DMS79 treated with DMSO at 0.1 percent for 48 hours (cell line): Measurements from ENCODE around the gene CHST13.
"Not testable (repeated sequence)": the region's sequence is repeated elsewhere in the genome, so short reads cannot be mapped to it uniquely, and the experiment has no call there.

Source experiments
- DNase-seq: peaks from one replicate; lab custom pipeline; 2025; lab: John Stamatoyannopoulos, UW

The CHST13 gene

DNA sequence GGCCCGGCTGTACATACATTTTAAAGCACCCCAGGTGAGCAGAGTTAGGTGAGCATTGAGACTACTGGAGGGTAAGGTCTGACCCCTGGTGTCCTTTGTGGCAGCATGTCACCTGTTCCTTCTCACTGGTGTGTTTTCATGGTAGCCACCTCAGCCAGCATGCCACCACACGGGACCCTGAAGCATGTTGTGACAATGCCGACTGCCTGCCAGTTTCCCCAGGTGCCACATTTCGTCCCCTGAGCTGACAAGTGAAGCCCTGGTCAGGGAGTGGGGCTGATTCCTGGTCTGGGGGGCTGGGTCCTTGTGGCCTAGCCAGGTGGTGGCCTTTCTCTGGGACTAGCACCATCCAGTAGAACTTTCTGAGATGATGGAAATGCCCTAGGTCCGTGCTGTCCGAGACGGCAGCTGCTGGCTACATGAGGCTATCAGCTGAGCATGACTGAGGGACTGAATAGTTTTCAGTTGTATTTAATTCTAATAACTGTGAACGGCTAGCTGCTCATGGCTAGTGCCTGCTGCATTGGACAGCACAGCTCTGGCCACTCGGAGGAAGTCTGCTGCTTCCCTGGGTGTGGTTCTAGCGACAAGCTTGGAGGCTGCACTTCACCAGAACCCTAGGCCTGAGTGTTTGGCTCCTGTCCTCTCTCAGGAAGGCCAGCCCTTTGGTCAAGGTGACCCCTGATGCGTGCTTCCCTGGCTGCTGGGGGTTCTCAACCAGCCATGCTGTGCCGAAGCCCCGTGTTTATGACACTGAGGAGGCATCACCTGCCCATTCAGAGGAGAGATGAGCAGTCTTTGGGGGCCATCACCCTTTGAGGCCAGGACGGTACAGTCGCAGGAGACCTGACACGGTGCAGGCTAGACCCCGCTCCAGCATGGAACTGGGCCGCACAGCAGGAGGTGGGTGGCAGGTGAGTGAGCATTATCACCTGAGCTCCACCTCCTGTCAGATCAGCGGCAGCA is 30.9 kb downstream of the CHST13 start:
- DNase-seq: no peak

DNA sequence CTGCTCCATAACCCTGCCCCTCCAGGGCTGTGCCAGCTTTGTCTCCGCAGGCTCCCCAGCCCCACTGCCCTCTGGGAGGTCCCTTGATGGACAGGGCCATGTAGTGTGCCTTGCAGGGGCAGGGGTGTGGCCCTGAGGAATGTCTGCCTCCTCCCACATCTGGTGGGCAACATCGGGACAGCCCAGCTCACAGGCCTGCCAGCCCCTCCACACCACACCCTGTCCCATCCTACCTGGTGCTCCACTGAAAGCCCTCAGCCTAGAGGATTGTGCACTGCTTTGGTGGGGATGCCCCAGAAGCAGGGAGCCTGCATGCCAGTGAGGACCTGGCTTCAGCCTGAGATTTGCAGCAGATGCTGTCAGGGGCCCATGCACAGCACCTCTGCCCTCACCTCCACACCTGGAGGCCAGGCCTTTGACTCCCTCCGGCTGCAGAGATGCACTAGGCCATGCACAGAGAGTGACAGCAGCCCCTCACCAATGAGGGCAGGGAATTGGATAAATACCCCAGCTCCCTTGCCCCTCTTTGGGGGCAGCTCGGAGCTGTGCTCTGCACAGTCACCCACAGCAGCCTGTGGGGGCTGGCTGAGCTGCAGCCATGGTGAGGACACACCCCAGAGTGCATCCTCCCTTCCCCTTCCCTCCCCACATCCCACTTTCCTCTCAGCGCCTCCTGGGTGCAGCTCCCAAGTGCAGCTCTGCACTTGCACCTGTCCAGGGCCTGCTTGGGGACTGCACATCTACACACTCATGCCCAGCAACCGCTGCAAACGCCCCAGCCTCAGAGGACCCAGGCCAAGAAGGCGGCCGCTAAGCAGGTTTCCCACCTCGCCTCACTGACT is 32.1 kb downstream of the CHST13 start:
- DNase-seq: no peak

DNA sequence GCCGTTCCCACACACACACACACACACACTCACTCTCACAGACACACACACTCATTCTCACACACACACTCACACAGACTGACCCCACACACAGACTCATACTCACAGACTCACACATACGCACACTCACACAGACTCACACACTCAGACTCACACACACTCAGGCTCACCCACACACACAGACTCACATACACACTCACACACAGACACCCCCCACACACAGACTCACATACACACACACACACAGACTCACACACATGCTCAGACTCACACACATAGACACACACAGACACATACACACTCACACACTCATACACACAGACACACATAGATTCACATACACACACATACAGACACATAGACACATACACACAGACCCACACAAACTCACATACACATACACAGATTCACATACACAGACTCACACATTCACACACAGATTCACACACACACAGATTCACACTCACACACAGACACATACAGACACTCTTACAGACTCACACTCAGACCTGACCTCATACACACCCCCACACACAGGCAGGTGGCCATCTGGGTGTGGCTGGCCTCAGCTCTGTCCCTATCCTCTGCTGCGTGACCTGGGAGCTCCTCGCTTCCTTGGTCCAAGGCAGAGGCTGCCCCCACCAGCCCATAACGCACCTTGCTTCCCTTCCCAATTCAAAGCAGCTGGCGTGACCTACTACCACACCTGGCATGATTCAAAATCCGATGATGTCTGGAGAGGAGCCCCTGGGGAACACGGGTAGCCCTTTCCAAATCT is 32.9 kb downstream of the CHST13 start:
- DNase-seq: no peak

DNA sequence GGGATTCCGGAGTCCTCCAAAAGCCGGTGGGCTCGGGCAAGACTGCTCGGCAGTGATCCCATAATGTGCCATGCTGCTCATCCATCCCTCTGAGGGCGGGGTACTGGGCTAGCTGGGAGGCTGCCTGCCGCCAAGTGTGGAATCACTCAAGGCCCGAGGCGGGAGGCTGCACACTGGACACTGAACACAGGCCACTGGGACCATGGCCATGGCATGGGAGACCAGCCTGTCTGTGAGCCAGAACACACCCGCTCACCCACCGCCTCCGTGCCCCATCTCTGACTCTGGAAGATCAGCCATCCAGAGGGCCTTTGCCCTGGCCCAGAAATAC is 33.4 kb downstream of the CHST13 start:
- no peak for DNase-seq

DNA sequence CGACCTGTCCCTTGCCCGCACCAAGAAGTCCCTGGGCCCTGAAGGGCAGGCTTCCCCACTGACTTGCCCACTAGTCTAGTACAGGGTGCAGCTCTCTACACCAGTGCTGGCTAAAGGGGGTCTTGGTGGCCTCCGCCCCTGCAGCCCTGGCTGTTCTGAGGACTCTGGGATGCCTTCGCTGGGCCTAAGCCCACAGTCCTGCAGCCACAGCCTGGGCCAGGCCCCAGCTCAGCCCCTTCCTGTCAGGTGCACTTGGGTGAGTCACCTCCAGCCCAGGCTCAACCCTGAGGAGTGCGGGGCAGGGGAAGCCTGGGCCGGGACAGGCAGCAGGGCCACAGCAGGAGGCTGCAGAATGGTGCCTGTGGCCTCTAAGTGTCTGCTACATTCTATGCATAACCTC is 33.8 kb downstream of the CHST13 start:
- no peak for DNase-seq

DNA sequence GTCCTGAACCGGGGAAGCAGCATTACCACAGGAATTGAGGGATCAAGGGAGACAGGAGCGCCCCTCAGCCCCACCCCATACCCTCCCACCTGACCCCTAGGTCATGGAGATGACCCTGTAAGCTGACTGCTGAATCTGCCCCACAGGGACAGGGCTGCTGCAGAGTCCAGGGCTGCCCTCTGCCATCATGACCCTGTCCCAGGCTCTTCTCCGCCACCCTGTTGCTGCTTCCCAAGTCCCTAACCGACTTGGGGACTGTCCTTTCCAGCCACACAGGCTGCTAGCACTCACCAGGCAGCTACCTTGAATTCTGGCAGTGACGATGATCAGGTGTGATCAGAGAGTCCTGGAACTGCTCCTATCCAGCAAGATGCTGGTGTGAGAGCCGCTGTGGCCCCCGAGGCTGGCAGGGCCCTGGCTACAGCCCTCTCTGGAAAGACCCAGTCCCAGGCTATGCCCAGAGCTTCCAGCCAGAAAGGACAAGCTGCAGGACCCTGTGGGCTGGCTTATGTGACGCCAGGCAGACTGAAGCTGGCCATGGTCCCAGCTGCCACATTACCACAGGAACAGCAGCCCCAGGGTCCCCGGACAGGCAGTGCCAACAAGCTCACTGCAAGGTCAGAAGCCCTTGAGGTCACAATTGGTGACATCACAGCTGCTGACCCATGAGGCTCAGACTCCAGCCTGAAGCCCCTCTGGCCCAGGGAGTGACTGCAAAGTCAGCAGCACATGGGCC is 34.5 kb downstream of the CHST13 start, which contains the start of gene C3orf22:
C3orf22 (minus strand) TSS at position 597 of the 736 bp plus-strand sequence. CDS start 5,542 bp downstream, outside the sequence.
- no peak for DNase-seq

DNA sequence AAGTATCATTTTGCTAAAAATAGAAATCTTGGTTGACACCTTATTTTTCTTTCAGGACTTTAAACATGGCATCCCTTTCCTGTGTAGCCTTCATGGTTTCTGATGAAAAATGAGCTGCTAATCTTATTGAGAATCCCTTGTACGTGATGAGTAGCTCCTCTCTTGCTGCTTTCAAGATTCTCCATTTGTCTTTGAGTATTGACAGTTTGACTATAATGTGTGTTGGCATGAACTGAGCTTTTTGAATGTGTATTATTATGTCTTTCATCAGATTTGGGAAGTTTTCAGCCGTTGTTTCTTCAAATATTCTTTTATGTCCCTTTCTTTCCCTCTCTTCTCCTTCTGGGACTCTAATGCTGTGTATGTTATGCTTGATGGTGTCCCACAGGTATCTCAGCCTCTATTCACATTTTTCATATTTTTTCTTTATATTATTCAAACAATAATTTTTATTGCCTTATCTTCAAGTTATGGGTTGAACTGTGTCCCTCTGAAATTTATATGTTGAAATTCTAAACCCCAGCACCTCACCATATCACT is 38.9 kb downstream of the CHST13 start:
- DNase-seq: no peak

DNA sequence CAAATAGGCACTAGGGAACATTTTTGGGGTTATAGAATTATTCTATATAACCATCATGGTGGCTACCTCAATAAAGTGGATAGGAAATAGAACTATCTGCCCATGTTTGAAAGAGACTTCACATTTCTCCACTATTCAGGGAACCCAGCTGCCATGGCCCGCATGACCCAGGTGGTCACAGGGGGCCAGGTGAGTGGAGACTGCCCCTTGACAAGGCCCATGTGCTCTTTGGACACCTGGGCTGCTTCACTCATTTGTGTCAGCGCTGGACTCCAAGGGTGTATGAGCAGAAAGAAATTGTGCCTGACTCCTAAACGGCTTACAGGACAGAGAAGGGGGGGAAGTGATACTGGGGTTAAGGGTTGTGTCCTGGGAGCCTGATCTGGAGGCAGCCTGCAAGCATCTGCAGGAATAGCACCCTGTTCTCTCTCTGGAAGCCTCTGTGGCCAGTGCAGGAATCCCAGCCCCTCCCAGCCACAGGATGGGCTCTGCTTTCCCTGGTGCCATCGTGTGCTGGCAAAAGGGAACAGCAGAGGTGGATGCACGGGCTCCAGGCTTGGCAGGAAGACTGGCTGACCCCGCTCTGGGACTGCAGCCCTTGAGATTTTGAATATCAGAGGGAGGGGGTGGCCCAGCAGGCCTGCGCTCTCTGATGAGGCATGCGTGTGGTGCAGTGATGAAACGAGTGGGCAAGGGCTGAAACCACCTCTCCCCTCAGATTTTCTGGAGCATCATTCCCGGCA is 43.9 kb downstream of the CHST13 start:
- no peak for DNase-seq

DNA sequence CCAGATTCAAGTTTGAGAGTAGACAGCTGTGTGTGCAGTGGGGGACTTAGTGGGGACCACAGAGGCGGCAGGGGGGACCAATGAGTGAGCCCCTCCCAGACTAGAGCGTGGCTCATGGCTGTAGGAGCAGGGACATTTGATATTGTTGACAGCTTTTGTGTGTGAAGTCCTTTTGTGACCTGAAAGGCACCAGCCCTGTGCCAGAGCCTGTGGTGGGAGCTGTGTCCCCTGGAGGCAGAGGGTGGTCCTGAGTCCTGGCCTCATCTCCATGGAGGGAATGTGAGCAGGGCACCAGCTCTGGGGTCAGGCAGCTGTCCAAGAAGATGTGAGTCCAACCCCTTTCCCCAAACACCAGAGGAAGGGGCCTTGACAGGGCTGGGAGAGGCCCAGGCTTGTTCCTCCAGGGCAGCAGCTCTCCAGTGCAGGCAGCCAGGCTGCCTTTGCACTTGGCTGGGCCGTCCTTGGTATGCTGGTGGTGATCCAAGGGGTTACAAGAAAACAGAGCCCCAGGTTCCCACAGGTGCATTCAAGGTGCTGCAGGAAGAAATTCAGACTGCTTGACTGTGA is 44.9 kb downstream of the CHST13 start:
- no peak for DNase-seq

DNA sequence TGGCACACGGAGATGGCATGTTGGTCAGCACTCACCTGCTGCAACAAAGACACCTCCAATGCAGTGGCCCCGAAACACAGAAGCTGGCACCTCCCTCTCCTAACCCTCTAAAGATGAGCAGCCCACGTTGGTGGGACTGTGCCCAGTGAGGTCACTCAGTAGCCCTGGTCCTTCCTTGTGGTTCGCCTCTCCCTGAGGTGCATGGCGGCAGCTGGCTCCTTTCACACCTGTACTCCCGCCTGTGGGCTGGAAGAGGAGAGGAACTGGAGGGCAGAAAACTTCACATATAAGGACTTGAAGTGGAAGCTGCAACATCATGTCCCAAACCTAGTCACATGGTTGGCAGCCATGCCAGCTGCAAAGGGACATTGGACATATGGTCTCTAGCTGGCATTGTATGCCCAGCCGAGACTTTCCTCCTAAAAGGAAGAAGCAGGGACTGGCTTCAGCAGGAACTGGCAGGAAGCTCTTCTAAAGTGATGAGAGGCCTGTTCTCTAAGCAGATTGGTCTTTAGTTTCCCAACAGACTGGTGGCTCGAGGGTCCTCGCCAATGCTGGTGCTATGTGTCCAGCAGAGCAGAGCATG is 45.5 kb downstream of the CHST13 start:
- DNase-seq: no peak

DNA sequence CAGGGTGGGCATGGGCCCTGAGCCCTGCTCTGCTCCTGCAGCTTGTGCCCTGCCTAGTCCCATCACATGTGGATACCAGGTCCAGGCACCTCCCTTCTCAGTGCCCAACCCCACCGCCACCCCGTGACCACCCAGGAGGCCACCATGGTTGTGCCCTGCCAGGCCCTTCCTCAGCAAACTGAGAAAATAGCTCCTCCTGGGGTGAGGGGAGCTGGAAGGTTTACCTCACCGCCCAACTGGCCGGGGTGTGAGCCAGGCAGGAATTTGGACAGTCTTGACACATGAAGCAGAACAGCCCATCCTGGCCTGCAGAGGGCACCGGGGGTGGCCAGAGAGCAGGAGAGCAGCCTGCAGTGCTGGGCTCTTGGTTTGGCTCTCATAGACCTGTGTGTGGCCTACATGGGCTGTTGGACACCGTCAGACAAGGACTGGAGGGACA is 46.2 kb downstream of the CHST13 start:
- DNase-seq: no peak

DNA sequence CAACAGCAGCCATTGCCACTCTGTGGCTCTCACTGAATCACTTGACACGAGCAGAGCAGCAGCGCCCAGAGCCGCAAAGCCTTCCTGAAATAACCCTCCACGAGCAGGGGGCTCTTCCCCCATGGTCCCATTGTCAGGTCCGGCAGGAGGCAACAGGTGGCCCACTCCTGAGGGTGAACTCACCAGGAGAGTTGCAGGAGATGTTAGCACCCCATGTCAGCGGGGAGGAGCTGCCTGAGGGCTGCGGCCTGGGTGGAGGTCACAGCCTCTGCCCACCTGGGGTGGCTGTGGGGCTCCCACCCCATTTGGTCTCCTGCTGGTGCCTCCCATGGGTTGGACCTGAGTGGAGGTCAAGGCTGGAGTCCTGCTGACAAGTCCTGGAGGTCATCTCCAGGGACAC is 47.1 kb downstream of the CHST13 start:
- no peak for DNase-seq

DNA sequence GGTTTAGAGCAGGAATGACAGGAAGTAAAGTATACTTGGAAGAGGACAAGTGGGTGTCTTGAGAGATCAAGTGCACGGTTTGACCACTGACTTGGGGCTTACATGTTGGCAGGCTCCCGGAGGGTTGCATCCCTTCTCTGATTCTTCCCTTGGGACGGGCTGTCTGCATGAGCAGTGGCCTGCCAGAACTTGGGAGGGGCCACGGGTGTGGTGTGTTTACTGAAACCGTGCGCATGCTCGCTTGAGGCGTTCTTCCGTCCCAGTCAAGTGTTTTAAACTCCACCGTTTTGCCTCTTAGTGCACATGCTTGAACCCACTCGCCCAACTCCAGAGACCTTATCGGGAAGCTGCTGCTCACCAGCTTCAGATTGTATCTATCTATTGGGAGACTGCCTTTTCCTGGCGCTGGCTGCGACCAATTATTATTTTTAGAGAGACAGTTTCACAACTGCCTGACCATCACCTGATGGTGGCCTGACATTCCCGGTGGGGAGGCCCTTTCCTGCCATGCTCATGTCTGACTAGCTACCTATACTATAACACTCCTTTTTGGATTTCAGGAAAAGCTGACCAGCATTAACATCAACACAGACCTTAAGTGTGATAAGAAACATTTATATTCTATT is 49.6 kb downstream of the CHST13 start:
- DNase-seq: peak; percentile 31

DNA sequence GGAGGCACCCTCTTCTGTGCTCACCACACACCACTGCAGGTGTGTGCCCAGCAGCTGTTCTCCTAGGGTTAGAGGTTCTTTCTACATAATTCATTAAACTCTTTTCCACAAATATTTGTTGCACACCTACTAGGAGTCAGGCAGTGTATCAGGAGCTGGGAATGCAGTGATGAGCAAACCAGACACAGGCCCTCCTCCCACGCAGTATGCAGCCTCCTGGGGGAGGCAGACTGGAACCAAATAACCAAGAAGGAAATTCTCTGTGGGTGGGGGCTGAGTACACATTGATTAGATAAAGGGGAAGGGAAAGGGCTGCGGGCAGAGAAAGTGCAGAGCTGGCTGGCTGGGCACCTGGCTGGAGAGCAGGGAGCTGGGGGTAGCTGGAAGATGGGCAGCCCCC is 53.3 kb downstream of the CHST13 start:
- no peak for DNase-seq

DNA sequence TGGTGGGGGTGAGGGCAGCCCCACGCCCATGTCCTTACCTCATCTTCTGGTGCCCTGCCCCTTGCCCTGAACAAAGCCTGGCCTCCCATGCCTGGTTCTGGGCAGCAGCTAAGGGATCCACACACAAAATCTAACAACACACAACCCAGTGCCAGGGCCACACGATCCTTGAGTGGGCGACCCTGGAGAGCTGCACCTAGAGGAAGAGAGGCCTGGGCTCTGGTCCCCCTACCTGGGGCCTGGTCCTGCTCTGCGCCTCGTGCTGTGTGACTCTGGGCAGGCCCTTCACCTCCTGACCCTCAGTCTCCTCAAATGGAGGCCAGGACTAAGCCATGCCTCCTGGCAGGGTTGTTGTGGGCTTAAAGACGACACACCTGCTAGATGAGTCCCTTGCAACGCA is 54.7 kb downstream of the CHST13 start:
- DNase-seq: no peak

DNA sequence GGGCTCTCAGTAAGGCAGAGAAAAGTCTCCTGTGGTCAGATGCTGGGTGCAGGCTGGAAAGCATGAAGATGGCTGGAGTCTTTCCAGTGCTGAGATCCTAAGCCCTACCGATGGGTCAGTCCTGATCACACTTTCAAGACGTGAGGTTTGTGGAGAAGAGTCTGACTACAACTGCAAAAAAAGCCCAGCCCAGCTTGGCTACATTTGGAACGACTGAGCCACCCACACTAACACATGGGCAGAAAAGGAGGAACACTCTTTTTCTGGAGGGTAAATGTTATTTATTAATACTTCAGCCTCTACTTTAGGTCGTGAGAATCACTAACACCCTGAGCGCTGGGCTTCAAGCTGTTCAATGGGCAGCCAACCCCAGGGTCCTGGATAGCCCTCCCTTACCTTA is 56.8 kb downstream of the CHST13 start:
- no peak for DNase-seq

DNA sequence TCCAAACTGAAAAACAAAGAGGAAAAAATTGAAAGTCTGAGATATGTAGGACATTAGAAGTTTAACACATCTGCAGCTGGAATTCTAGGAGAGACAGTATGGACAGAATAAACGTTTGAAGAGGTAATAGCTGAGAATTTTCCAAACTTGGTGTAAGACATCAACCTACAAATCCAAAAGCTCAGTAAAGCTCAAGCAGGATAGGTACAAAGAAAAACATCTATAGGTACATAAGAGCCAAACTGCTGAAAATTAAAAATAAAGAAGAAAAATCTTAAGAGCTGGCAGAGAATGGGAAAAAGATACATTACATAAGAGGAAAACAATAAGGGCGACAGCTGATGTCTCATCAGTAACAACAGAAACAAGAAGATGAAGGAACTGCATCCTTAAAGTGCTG is 57.6 kb downstream of the CHST13 start:
- no peak for DNase-seq

DNA sequence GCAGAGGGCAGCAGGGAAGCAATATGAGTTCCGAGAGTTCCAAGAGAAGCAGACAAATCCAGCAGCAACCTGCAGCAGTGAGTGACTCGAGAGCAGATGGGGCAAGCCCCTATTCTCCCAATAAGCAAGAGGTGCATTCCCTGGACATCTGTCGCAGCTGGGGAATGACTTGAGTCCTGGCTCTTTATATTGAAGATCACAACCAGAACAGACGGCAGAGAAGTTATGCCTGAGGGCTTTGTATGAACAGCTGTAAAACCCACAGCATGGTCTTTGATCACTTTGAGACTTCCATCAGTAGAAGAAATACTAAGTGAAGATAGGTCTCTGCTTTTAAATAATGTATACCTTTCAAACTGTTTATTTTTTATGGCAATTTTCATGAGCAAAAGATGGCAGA is 58.4 kb downstream of the CHST13 start:
- no peak for DNase-seq

DNA sequence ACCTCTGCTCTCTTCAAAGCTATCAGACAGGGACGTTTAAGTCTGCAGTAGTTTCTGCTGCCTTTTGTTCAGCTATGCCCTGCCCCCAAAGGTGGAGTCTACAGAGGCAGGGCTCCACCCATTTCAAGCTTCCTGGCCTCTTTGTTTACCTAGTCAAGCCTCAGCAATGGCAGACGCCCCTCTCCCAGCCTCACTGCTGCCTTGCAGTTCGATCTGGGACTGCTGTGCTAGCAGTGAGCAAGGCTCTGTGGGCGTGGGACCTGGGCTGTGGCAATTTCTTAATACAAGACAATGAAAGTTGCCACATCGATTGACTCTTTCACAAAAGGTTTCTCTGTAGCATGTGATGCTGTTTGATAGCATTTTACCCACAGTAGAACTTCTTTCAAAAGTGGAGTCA is 67.6 kb downstream of the CHST13 start:
- not testable (repeated sequence) for DNase-seq
